ENCODE results near the gene ZMIZ1. TPM values are rescaled to one million over a fixed set of nuclear protein-coding genes. Genes with fewer than 3 reads are reported as not detected.

ZMIZ1 gene
- total and polyA plus RNA-seq, 4 donors: 3.9 to 19.1 (median 9.8) TPM

- no peak overlapping the region for H3K4me3 ChIP-seq (ENCODE audit: low read depth in 1 of 3, low read length in 3 of 3)
- no peak for DNase-seq (ENCODE audit: low spot score)
- H3K9ac ChIP-seq (ENCODE audit: low read depth in 1 of 2, low read length in 2 of 2): no peak overlapping the region
- WGBS: 89% methylated on average over 10 of the region's 10 CpGs
- H3K36me3 ChIP-seq (ENCODE audit: control insufficient read depth in 4 of 4, insufficient read depth in 3 of 4, low read depth in 1 of 4, low read length in 3 of 4): no peaks in the 10 kb centered on the region
- no peaks in the 10 kb centered on the region for H3K9me3 ChIP-seq (ENCODE audit: control insufficient read depth in 4 of 4, low read length in 3 of 4)
- TF ChIP-seq SP1 (IDR thresholded peaks at IDR 0.05): no peak
- no peak for TF ChIP-seq NR2F2 (IDR thresholded peaks at IDR 0.05)
- TF ChIP-seq FOXA2 (IDR thresholded peaks at IDR 0.05): no peak
- TF ChIP-seq EGR1 (IDR thresholded peaks at IDR 0.05; ENCODE audit: low read depth in 2 of 2): no peak
- TF ChIP-seq TAF1 (conservative IDR thresholded peaks at IDR 0.05): no peak
- no peak for TF ChIP-seq ZBTB33 (IDR thresholded peaks at IDR 0.05)
- no peak for TF ChIP-seq HNF4A (conservative IDR thresholded peaks at IDR 0.05)
- no peak for TF ChIP-seq CTCF (IDR thresholded peaks at IDR 0.05; ENCODE audit: low read depth, low read length, missing input control)
- no peak for TF ChIP-seq REST (IDR thresholded peaks at IDR 0.05)
- H3K27me3 ChIP-seq (ENCODE audit: control insufficient read depth in 4 of 4, insufficient read depth in 4 of 4, low read length in 3 of 4): no peaks in the 10 kb centered on the region
- peaks cover 6 to 39% (median 30%) of the 10 kb centered on the region in 4 donors for H3K4me1 ChIP-seq (ENCODE audit: control insufficient read depth in 4 of 4, insufficient read depth in 4 of 4, low read length in 3 of 4)
- H3K27ac ChIP-seq (ENCODE audit: low read depth in 1 of 2, low read length in 2 of 2): no peak overlapping the region
Measured at GRCh38 chr10:79055100-79055782, 13.5 kb upstream of the ZMIZ1 start.

GRCh38 chr10:79055892-79056291 lies 12.9 kb upstream of the ZMIZ1 start:
- 78% methylated on average over 4 of the region's 4 CpGs for WGBS
- H3K27ac ChIP-seq (ENCODE audit: low read depth in 1 of 2, low read length in 2 of 2): no peak overlapping the region
- no peak for DNase-seq (ENCODE audit: low spot score)

More at GRCh38 chr10:79055892-79056291, 12.9 kb upstream of the ZMIZ1 start:
- peak; percentile 16 to 23 for TF ChIP-seq HNF4A (conservative IDR thresholded peaks at IDR 0.05)
- no peak for TF ChIP-seq RXRA (IDR thresholded peaks at IDR 0.05)
- H3K9me3 ChIP-seq (ENCODE audit: control insufficient read depth in 4 of 4, low read length in 3 of 4): no peaks in the 10 kb centered on the region
- H3K4me1 ChIP-seq (ENCODE audit: control insufficient read depth in 4 of 4, insufficient read depth in 4 of 4, low read length in 3 of 4): peaks cover 7 to 45% (median 36%) of the 10 kb centered on the region in 4 donors
- no peaks in the 10 kb centered on the region for H3K36me3 ChIP-seq (ENCODE audit: control insufficient read depth in 4 of 4, insufficient read depth in 3 of 4, low read depth in 1 of 4, low read length in 3 of 4)
- H3K4me3 ChIP-seq (ENCODE audit: low read depth in 1 of 3, low read length in 3 of 3): no peak overlapping the region
- no peaks in the 10 kb centered on the region for H3K27me3 ChIP-seq (ENCODE audit: control insufficient read depth in 4 of 4, insufficient read depth in 4 of 4, low read length in 3 of 4)
- H3K9ac ChIP-seq (ENCODE audit: low read depth in 1 of 2, low read length in 2 of 2): no peak overlapping the region
